Kasumi-1 (cell line): ENCODE data around the gene AGBL4.
"Not testable (repeated sequence)": the region's sequence is repeated elsewhere in the genome, so short reads cannot be mapped to it uniquely, and the experiment has no call there.

ENCODE experiments used
- DNase-seq, 2 experiments: peaks; one replicate each; lab custom pipeline; 2025; lab: John Stamatoyannopoulos, UW

AGBL4 gene

GRCh38 chr1:50023292-50024159 is at the start of gene AGBL4:
Gene AGBL4 (minus strand): TSS chr1:50023954.
- DNase-seq, result no peak

- no peak for DNase-seq
Measured at GRCh38 chr1:50066806-50067205, 43.1 kb upstream of the AGBL4 start.

- DNase-seq, result no peak
Measured at GRCh38 chr1:50060279-50060678, 36.5 kb upstream of the AGBL4 start.

GRCh38 chr1:50048791-50049190 is 25.0 kb upstream of the AGBL4 start:
- DNase-seq, result no peak

- DNase-seq, result no peak
Measured at GRCh38 chr1:50047916-50048694, 24.4 kb upstream of the AGBL4 start.

- no peak for DNase-seq
Measured at GRCh38 chr1:50038237-50038809, 14.6 kb upstream of the AGBL4 start.

GRCh38 chr1:50027794-50028193 is 4.0 kb upstream of the AGBL4 start:
- DNase-seq, result no peak

GRCh38 chr1:49995734-49996133 is 28.0 kb downstream of the AGBL4 start:
- no peak for DNase-seq

- DNase-seq, result no peak
Measured at GRCh38 chr1:49971088-49971487, 52.7 kb downstream of the AGBL4 start.

GRCh38 chr1:49951385-49951784 is 72.4 kb downstream of the AGBL4 start:
- DNase-seq, result no peak

GRCh38 chr1:49915301-49915700 is 108.5 kb downstream of the AGBL4 start:
- not testable (repeated sequence) for DNase-seq

- DNase-seq, result no peak
Measured at GRCh38 chr1:49906365-49906764, 117.4 kb downstream of the AGBL4 start.

GRCh38 chr1:49864581-49864980 is 159.2 kb downstream of the AGBL4 start:
- DNase-seq, result no peak

GRCh38 chr1:49854741-49855140 is 169.0 kb downstream of the AGBL4 start:
- no peak for DNase-seq

- DNase-seq, result no peak
Measured at GRCh38 chr1:49842596-49842995, 181.2 kb downstream of the AGBL4 start.

GRCh38 chr1:49841767-49842166 is 182.0 kb downstream of the AGBL4 start:
- DNase-seq, result no peak

- no peak for DNase-seq
Measured at GRCh38 chr1:49824261-49824660, 199.5 kb downstream of the AGBL4 start.

GRCh38 chr1:49817681-49818080 is 206.1 kb downstream of the AGBL4 start:
- no peak for DNase-seq

- not testable (repeated sequence) for DNase-seq
Measured at GRCh38 chr1:49787013-49787412, 236.7 kb downstream of the AGBL4 start.

- no peak for DNase-seq
Measured at GRCh38 chr1:49765034-49765433, 258.7 kb downstream of the AGBL4 start.

- DNase-seq, result not testable (repeated sequence)
Measured at GRCh38 chr1:49738118-49738517, 285.6 kb downstream of the AGBL4 start.

GRCh38 chr1:49728377-49728776 is 295.4 kb downstream of the AGBL4 start:
- DNase-seq, result no peak

GRCh38 chr1:49723662-49724061 is 300.1 kb downstream of the AGBL4 start:
- no peak for DNase-seq
